HG03558 (cell line): ENCODE data around the gene LRCH4.

Experiments used
- ATAC-seq: cut with Tn5 transposase; IDR thresholded peaks from one replicate; pipeline ENCODE4 v1.9.1; 2021; ENCODE audit warnings: moderate number of reproducible peaks; ENCODE audit not compliant: unreplicated experiment; ENCODE audit errors: extremely low read depth

Gene LRCH4

GRCh38 chr7:100585511-100586265 is at the start of gene LRCH4:
Gene LRCH4 (minus strand): TSS chr7:100586129. CDS start chr7:100586100, 29 bp downstream.
- ATAC-seq, result peak; percentile 9

GRCh38 chr7:100632951-100633717 is 47.2 kb upstream of the LRCH4 start:
- ATAC-seq, result no peak

GRCh38 chr7:100630066-100630465 is 44.1 kb upstream of the LRCH4 start:
- ATAC-seq, result no peak

- ATAC-seq, result no peak
These were observed 43.3 kb upstream of the LRCH4 start for GRCh38 chr7:100629117-100629716.

GRCh38 chr7:100627238-100627549 is 41.3 kb upstream of the LRCH4 start:
- no peak for ATAC-seq

GRCh38 chr7:100626530-100627237 is 40.8 kb upstream of the LRCH4 start:
- no peak for ATAC-seq

GRCh38 chr7:100626055-100626454 is 40.1 kb upstream of the LRCH4 start:
- no peak for ATAC-seq

GRCh38 chr7:100623951-100624824 is 38.3 kb upstream of the LRCH4 start:
- ATAC-seq, result no peak

GRCh38 chr7:100621554-100621953 is 35.6 kb upstream of the LRCH4 start:
- ATAC-seq, result no peak

- ATAC-seq, result no peak
These were observed 34.9 kb upstream of the LRCH4 start for GRCh38 chr7:100620804-100621203.

GRCh38 chr7:100620239-100620638 is 34.3 kb upstream of the LRCH4 start:
- no peak for ATAC-seq

- ATAC-seq, result no peak
These were observed 28.5 kb upstream of the LRCH4 start for GRCh38 chr7:100614308-100614861.

GRCh38 chr7:100613412-100614175 is 27.7 kb upstream of the LRCH4 start:
- ATAC-seq, result no peak

GRCh38 chr7:100612730-100613390 is 26.9 kb upstream of the LRCH4 start:
- ATAC-seq, result no peak

- ATAC-seq, result peak; percentile 84
These were observed 26.2 kb upstream of the LRCH4 start, which contains the start of gene MOSPD3 for GRCh38 chr7:100611983-100612729. Gene MOSPD3 (plus strand): TSS chr7:100612540. CDS start chr7:100612792, 252 bp downstream.

- no peak for ATAC-seq
These were observed 24.0 kb upstream of the LRCH4 start for GRCh38 chr7:100609958-100610357.

- ATAC-seq, result no peak
These were observed 21.2 kb upstream of the LRCH4 start for GRCh38 chr7:100607111-100607510.
